ENCODE measurements around the gene PCDHA11.
"Not testable (repeated sequence)": the region's sequence is repeated elsewhere in the genome, so short reads cannot be mapped to it uniquely, and the experiment has no call there.

- TF ChIP-seq NFRKB (IDR thresholded peaks at IDR 0.05); TARDBP (IDR thresholded peaks at IDR 0.05); CTBP1 (IDR thresholded peaks at IDR 0.05; ENCODE audit: borderline replicate concordance); ELF4 (IDR thresholded peaks at IDR 0.05): not testable (repeated sequence)
Measured at GRCh38 chr5:140829511-140830501, 39.0 kb upstream of the PCDHA11 start.
